ENCODE data around the gene CLASP1. TPM values are rescaled to one million over a fixed set of nuclear protein-coding genes. Genes with fewer than 3 reads are reported as not detected.

The CLASP1 gene
- total and polyA plus RNA-seq, 2 of the 8 experiments (the other 6 are each of a cell fraction or from before 2014, with no cell fraction given), result 7.3 to 53.9 TPM

- TF ChIP-seq JUN (IDR thresholded peaks at IDR 0.05; ENCODE audit: low read depth, low read length) (no peak), SP2 (IDR thresholded peaks at IDR 0.05; ENCODE audit: low read length) (no peak)
These were observed 79.1 kb downstream of the CLASP1 start (continued) for GRCh38 chr2:121570036-121570666.

Data from H1 (cell line).